HG03439 (cell line): ENCODE data around the gene PRIMPOL.
A peak's percentile ranks its signal among the peaks of the same experiment; 100 is the strongest.
"Not testable (repeated sequence)": the region's sequence is repeated elsewhere in the genome, so short reads cannot be mapped to it uniquely, and the experiment has no call there.

Experiments
- ATAC-seq: cut with Tn5 transposase; IDR thresholded peaks from one replicate; pipeline ENCODE4 v1.9.1; 2021; ENCODE audit warnings: mild to moderate bottlenecking, moderate library complexity; ENCODE audit not compliant: unreplicated experiment

Gene PRIMPOL

GRCh38 chr4:184649026-184649970, at the start of gene PRIMPOL, which contains the start of gene CASP3:
Gene PRIMPOL, plus strand, starts transcription at chr4:184649738. Its CDS starts 7,403 bp downstream, at chr4:184657141.
Gene CASP3, minus strand, starts transcription at chr4:184649447. Its CDS starts 10,994 bp downstream, at chr4:184638453.
- peak; percentile 79 for ATAC-seq

- not testable (repeated sequence) for ATAC-seq
Observed at GRCh38 chr4:184600982-184601381, 48.6 kb upstream of the PRIMPOL start.

GRCh38 chr4:184602857-184603256, 46.7 kb upstream of the PRIMPOL start:
- not testable (repeated sequence) for ATAC-seq

GRCh38 chr4:184607429-184607828, 42.1 kb upstream of the PRIMPOL start:
- ATAC-seq, result not testable (repeated sequence)

- ATAC-seq, result no peak
Observed at GRCh38 chr4:184612074-184612473, 37.5 kb upstream of the PRIMPOL start.

GRCh38 chr4:184613405-184613804, 36.1 kb upstream of the PRIMPOL start:
- ATAC-seq, result no peak

GRCh38 chr4:184614509-184614908, 35.0 kb upstream of the PRIMPOL start:
- no peak for ATAC-seq

GRCh38 chr4:184616168-184616567, 33.4 kb upstream of the PRIMPOL start:
- not testable (repeated sequence) for ATAC-seq

GRCh38 chr4:184616633-184617551, 32.6 kb upstream of the PRIMPOL start:
- ATAC-seq, result peak; percentile 73

GRCh38 chr4:184617600-184618196, 31.8 kb upstream of the PRIMPOL start:
- no peak for ATAC-seq

- no peak for ATAC-seq
Observed at GRCh38 chr4:184620212-184620867, 29.2 kb upstream of the PRIMPOL start.

GRCh38 chr4:184621518-184621917, 28.0 kb upstream of the PRIMPOL start:
- no peak for ATAC-seq

- not testable (repeated sequence) for ATAC-seq
Observed at GRCh38 chr4:184624504-184624903, 25.0 kb upstream of the PRIMPOL start.

- ATAC-seq, result no peak
Observed at GRCh38 chr4:184624972-184625554, 24.5 kb upstream of the PRIMPOL start.

- ATAC-seq, result not testable (repeated sequence)
Observed at GRCh38 chr4:184625783-184626596, 23.5 kb upstream of the PRIMPOL start.

- ATAC-seq, result no peak
Observed at GRCh38 chr4:184628103-184628502, 21.4 kb upstream of the PRIMPOL start.

- no peak for ATAC-seq
Observed at GRCh38 chr4:184632842-184633241, 16.7 kb upstream of the PRIMPOL start.

GRCh38 chr4:184635381-184635780, 14.2 kb upstream of the PRIMPOL start:
- ATAC-seq, result no peak

- no peak for ATAC-seq
Observed at GRCh38 chr4:184636144-184636543, 13.4 kb upstream of the PRIMPOL start.
